DMS114 treated with DMSO at 0.1 percent for 48 hours (cell line): ENCODE data around the gene CNTROB.

Source experiments
- DNase-seq: peaks from one replicate; lab custom pipeline; 2025; ENCODE audit not compliant: unreplicated experiment; lab: John Stamatoyannopoulos, UW

CNTROB gene

DNA sequence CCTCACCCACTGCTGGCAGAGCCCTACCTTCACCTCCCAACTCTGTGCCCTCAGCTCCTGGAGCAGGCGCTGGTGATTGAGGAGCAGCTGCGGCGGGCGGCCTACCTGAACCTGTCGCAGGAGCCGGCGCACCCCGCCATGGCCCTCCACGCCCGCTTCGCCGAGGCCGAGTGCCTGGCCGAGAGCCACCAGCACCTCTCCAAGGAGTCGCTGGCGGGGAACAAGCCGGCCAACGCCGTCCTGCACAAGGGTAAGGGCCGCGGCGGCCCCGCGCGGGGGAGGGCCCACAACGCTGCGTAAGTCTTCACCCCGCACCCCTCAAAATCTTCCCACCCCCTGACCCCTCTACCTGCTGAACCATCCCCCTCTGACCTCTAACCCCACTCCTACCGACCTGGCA, 22.9 kb upstream of the CNTROB start:
- no peak for DNase-seq

DNA sequence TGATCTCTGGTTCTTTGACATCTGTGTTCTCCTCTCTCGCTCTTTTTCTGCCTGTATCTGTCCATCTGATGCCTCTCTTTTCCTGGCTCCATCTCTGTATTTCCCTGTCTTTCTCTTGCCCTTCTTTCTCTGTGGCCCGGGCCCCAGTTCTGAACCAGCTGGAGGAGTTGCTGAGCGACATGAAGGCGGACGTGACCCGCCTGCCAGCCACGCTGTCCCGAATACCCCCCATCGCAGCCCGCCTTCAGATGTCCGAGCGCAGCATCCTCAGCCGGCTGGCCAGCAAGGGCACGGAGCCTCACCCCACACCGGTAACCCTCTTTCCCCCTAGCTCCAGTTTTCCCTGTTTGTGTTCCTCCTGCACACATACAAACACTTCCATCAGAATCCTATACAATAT, 21.7 kb upstream of the CNTROB start:
- no peak for DNase-seq

DNA sequence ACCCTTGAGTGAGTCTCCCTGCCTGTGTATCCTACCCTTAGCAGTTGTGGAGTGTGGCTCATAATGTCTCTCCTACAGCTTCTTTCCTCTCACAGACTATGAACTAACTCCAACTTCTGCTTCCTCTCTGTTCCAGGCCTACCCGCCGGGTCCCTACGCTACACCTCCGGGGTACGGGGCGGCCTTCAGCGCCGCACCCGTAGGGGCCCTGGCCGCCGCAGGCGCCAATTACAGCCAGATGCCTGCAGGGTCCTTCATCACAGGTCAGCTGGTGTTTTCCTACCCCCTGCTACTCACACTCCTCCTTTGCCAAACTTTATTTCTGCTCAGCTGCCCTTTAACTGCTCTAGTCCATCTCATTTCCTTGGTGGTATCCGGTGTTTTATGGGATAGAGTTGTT, 21.3 kb upstream of the CNTROB start:
- no peak for DNase-seq

- DNase-seq = no peak
Measured at GRCh38 chr17:7911116-7911515, 20.9 kb upstream of the CNTROB start.

DNA sequence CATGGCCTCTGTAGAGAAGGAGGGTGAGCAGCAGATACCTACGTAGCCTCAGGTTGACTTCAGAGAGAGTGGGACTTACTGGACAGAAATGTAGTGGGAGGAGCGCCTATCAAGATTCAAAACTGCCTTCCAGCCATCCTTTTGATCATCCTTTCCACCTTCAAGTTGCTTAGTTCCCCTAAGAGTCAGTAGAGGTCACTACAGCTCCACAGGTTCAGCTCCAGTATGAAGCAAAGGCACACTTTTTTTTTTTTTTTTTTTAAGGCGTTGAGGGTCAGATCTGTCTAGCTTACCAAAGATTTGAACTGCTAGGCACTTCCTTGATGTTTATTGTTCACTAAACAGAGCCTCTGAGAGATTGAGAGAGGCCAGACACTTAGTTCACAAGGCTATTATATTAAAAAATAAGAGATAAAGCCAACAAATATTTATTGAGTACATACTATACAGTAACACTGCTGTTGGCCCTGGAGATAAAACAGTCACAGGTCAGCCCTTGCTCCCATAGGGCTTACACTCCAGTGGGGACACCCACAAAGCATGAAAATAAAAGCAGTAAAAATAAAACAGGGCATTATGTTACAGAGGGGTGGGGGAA, 19.0 kb upstream of the CNTROB start:
- DNase-seq = peak; percentile 52

- DNase-seq = no peak
Measured at GRCh38 chr17:7915179-7915610, 16.8 kb upstream of the CNTROB start.

DNA sequence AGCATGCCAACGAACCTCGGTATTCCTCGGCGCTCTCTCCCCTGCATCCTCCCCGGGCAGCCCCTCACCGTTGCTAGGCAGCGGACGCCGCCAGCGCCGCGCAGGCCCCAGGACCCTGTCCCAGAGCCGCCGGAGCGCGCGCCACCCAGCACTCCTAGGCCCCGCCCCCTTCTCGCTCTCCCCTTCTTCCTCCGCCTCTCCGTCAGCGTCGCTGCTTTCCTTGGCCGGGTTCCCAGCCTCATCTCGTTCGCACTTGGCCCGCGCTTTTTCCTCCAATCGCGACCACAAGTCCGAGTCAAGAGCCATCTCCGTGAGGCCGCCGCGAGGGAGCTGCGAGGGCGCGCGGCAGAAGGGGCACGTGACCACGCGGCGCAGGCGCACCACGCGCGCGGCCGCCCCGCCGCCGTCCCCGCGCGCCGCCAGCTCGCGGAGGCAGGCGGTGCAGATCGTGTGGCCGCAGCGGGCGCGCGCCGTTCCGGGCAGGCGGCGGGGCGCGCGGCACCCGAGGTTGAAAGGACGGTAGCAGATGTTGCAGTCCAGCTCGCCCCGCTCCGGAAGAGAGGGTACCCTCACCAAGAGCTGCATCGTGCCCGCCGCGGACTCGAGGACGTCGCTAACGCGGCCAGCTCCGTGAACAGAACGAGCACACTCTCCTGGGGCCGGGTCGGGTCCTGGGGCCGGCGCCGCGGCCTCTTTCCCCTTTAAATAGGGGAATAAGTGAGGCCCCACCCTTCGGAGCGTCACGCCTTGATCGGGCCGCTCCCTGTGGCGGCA, 16.2 kb upstream of the CNTROB start, which contains the start of gene RNF227:
TSS of gene RNF227 (minus strand) at position 679 of the 774 bp plus-strand sequence. CDS start at position 585, 94 bp downstream.
- DNase-seq = peak; percentile 84

GRCh38 chr17:7916385-7916682, 15.7 kb upstream of the CNTROB start:
- DNase-seq = no peak

- DNase-seq = no peak
Measured at GRCh38 chr17:7916808-7917207, 15.2 kb upstream of the CNTROB start.

DNA sequence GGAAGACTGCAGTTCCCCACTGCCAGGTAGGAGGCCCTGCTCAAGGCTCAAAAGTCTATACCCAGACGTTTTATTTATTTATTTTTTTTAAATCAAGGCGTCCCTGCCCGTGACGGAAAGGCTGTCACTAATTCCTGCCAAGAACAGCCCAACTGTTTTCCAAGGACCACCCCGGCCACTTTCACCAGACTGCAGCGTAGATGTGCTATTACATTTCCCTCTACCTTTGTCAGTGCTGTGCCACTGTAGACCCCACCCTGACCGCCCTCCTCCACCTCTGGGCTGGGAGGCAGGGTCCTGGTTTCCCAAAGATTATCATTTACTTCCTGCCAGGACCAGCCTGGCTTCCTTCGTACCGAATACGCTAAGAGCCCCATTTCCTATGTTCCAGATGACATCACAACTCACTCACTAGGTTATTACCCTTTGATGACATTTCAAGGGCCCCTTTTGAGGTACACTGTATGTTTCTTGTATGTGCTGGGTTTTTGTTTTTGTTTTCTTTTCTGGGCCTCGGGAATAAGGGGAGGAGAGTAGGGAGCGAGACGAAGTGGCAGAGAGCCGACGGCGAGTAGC, 9.6 kb upstream of the CNTROB start:
- no peak for DNase-seq

DNA sequence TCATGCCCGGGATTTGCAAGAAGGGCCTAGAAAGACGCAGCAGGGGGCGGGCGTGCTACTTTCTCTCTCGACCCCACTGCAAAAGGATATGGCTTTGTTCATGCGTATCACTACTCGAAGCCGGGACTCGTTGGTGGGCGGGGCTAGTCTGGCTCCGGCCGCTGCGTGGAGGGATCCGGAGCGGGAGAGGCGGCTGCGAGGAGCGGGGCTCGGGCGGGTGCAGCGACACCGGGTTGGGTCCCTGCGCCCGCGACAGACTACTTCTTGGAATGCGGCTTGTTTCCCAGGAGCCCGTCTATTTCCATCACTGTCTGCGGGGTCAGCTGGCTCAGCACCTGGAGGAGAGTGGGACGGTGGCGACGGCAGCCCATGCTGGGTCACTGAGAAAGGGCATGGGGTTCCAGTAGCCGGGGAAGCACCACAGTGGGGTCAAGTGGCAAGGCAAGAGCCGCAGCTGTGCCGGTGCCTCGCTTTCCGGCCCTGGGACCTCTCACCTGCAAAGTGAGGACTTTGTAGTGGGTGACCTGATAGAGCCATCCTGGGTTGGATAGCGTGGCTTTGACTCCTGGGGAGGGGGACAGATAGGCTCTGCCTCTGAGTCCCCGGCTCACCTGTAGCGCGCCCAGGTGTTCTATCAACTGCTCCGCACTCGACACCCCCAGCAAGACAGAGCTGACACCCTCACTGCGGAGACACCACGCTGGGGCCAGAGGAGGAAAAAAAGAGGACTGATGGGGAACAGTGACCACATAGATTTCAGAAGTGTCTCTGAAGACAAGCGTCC, 9.0 kb upstream of the CNTROB start:
- no peak for DNase-seq

- DNase-seq = no peak
Measured at GRCh38 chr17:7927596-7927995, 4.4 kb upstream of the CNTROB start.

DNA sequence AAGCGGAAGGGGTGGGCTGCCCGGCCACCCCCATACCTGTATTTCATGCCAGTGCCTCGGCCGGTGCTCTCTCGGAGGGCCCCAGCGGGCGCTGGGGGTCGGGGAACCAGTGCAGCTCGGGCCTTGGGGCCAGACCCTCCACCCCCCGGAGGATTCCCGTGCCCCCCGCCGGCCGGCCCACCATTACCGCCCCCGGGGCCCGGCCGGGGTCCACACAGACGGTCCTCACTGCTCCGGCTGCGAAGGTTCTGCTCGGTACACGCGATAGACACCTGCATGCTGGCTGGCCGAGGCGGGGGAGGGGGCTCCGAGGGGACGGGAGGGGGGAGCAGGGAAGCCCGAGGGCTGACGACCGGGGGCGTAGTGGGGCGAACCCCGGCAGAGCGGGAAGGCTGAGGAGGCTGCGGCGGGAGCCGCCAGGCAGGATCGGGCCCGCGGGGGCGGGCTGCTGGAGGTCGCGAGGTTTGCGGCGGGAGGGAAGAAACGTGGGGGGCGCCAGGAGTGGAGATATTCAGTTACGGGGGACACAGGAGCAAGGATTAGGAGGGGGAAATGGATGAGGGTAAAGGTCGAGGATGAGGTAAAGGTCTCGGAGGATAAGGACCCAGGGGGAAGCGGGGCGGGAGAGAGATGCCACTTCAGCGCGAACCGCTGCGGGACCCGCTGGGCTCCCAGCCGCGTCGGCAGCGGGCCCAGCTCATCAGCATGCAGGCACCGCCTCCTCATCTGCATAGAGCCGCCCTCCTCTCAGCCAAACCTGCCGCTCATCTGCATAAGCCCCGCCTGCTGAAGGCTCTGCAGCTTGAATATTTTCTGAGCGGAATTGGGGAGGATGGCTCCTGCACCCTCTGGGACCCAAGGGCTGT, 2.6 kb upstream of the CNTROB start, which contains the start of gene KCNAB3:
TSS of gene KCNAB3 (minus strand) at position 699 of the 866 bp plus-strand sequence. CDS start at position 278, 421 bp downstream.
- no peak for DNase-seq

DNA sequence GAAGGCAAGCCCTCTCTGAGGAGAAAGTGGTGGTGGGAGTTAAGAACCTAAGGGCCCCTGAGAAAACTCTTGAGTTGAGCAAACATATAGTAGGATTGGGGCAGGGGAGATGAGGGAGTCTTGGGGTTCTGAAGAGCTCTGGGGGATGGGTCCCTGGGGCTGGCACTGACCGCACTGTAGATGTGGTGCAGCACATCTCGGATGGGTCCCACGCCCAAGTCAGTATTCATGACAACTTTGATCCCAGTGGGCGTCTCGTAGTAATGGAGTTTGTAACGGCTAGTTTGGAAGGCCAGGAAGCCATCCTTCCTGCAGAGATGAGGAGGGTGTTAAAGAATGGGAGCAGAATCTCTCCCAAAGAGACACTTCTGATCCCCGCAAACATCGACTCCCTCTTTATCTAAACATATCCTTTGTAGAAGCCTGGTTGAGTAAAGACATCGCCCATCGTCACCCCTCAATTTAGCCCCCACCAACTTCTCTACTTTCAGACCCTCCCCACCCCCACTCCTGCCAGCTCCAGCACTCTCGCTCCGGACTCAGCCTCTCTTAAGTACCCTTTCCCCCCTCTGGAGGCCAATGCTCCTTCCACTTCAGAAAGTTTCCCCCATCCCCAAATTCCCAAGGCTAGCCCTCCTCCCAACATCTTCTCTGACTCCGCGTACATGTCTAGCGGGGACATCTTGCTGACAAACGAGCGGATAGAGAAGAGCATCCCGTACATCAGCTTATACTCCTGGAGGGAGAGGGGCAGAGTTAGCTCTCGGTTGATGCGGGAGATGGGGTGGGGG, 970 bp upstream of the CNTROB start:
- no peak for DNase-seq

- peak; percentile 22 for DNase-seq
Measured at GRCh38 chr17:7932483-7932891, 481 bp downstream of the CNTROB start.

GRCh38 chr17:7932949-7933348, 943 bp downstream of the CNTROB start:
- no peak for DNase-seq

GRCh38 chr17:7935859-7936258, 3.9 kb downstream of the CNTROB start:
- DNase-seq = no peak

DNA sequence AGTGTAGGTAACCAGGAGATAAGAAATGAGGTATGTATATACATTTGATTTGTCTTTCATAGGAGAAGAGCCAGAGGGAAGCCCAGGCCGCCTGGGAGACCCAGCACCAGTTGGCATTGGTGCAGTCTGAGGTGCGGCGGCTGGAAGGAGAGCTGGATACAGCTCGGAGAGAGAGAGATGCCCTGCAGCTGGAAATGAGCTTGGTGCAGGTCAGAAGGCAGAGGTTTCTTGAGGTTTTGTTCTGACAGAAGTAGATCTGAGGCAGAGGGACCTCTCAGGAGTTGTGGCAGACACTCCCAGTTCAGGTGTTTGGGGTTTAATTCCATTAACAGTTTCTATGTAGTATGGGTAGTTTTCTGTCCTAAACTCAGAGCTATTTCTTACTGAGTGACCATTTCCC, 8.0 kb downstream of the CNTROB start:
- no peak for DNase-seq

GRCh38 chr17:7940743-7941142, 8.7 kb downstream of the CNTROB start:
- DNase-seq = no peak

DNA sequence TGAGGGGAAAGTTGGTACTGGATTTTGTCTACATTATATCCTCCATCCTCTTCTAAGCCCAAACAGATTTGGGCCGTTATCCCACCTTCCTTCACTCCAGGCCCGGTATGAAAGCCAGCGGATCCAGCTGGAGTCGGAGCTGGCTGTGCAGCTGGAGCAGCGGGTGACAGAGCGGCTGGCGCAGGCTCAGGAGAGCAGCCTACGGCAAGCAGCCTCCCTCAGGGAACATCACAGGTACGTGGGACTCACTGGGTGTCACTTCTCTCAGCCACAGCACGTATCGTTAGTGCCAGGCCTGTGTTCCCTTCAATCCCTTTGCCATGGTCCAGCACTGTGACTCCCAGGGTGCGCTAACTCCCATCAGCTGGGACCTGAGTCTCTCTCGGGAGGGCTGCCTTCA, 11.3 kb downstream of the CNTROB start:
- no peak for DNase-seq
